Testis (tissue), 5 donors: Measurements from ENCODE around the gene GTPBP6. TPM values are rescaled to one million over a fixed set of nuclear protein-coding genes. Genes with fewer than 3 reads are reported as not detected.

Experiments used
- DNase-seq: peaks from one replicate; pipeline ENCODE4 v3.0.0-alpha.2; 2019
- H3K27ac ChIP-seq, 2 donors: fragments of 200-600 bp; sonication (generic); one replicate each; pipeline ENCODE4 v1.5.1; 2019
- H3K27me3 ChIP-seq: fragments of 200-600 bp; sonication (generic); one replicate; pipeline ENCODE4 v1.5.1; 2019
- H3K36me3 ChIP-seq: fragments of 200-600 bp; sonication (generic); one replicate; pipeline ENCODE4 v1.5.1; 2017; ENCODE audit warnings: low read depth; ENCODE audit errors: missing control alignments
- H3K4me1 ChIP-seq: fragments of 200-600 bp; sonication (generic); one replicate; pipeline ENCODE4 v1.5.1; 2019
- H3K4me3 ChIP-seq, 2 donors: fragments of 200-600 bp; sonication (generic); one replicate each; pipeline ENCODE4 v1.5.1; 2017 to 2019
- H3K9me3 ChIP-seq: fragments of 200-600 bp; sonication (generic); one replicate; pipeline ENCODE4 v1.5.1; 2017
- CTCF ChIP-seq, 3 experiments: fragments of 450-650 bp in 2 of 3; fragments of 200-600 bp in 1 of 3; sonication (generic) in 1 of 3; IDR thresholded peaks; one replicate each; pipeline ENCODE4 v1.5.1; 2016 to 2019; ENCODE audit warnings: antibody characterized with exemption in 3 of 3, mild to moderate bottlenecking in 2 of 3, moderate library complexity in 1 of 3
- POLR2A ChIP-seq: fragments of 450-650 bp; IDR thresholded peaks from one replicate; pipeline ENCODE4 v1.6.1; 2017; ENCODE audit warnings: antibody characterized with exemption, mild to moderate bottlenecking, moderate library complexity
- WGBS, 2 donors: methylation state at CpG; one replicate each; pipeline ENCODE4 v1.1.5; 2018; 5-methylcytosine and 5-hydroxymethylcytosine counted together
- intact Hi-C: fragments of 100-400 bp; cut with DNase I; formaldehyde crosslinking; loops from one replicate; pipeline ENCODE4 v1.15.1; 2023; ENCODE audit warnings: low total_unique reads
- long read RNA-seq, 2 donors: transcript quantifications; one replicate each; lab custom pipeline, GENCODE V29; 2026
- polyA plus RNA-seq: library from polyadenylated mRNA; stranded (reverse); fragments of 350-450 nt; fragmentation: Illumina TruSeq; extraction: RNeasy Lipid Tissue Mini Kit (QIAGEN cat#74804); gene quantifications from one replicate; pipeline ENCODE4 v1.2.3, GENCODE V29; 2014; ENCODE audit warnings: low read depth, low replicate concordance; ENCODE audit not compliant: insufficient read depth
- total RNA-seq, 2 donors: library from RNA; depleted of rRNA; stranded (reverse); fragments of >200 nt; gene quantifications; one replicate each; pipeline ENCODE4 v1.2.3, GENCODE V29; 2016

GTPBP6 gene
- total RNA-seq (10 to 100 TPM; 43.8 to 74.3 TPM), polyA plus RNA-seq (38.0 TPM)
- long read RNA-seq, donor 1, transcript GTPBP6-201 (10 exons, 1,907 nt), result major isoform, 15 of 16 reads
- long read RNA-seq, donor 1, partial matches to known transcripts, result 0 of 16 reads
- long read RNA-seq, donor 1, other reads (novel, unspliced or antisense), result 0 of 16 reads
- long read RNA-seq, donor 2, transcript GTPBP6-201 (10 exons, 1,907 nt), result major isoform, 11 of 14 reads
- long read RNA-seq, donor 2, partial matches to known transcripts, result 0 of 14 reads
- long read RNA-seq, donor 2, other reads (novel, unspliced or antisense), result 0 of 14 reads

GRCh38 chrX:318739-319578 is at the start of gene GTPBP6:
GTPBP6 (minus strand) TSS chrX:318796; CDS start chrX:318787, 9 bp downstream.
- Histone ChIP-seq H3K27me3 (no peaks in the 10 kb centered on the region), H3K4me3 (peak within 1 kb of the TSS; percentile 79 to 93), H3K4me1 (peaks cover 17% of the 10 kb centered on the region), H3K9me3 (no peaks in the 10 kb centered on the region), H3K27ac (peak within 1 kb of the TSS; percentile 88 to 97), H3K36me3 (no peaks in the 10 kb centered on the region)
- TF ChIP-seq CTCF (IDR thresholded peaks at IDR 0.05) (peak in 1 of 3 experiments; percentile 32), POLR2A (peak; percentile 6)
- intact Hi-C loops, result no loop called here
- WGBS, 2 donors, result 1% methylated on average over 74 of the region's 97 CpGs; no CpG with 5 or more reads in 1 of the 2 donors
- peak; percentile 100 for DNase-seq

GRCh38 chrX:367866-368265 is 49.3 kb upstream of the GTPBP6 start:
- no peaks in the 10 kb centered on the region for H3K4me1 ChIP-seq
- H3K36me3 ChIP-seq, result no peaks in the 10 kb centered on the region
- WGBS, 2 donors, result 79 to 83% methylated on average over 12 to 15 of the region's 17 CpGs
- H3K27me3 ChIP-seq, result no peaks in the 10 kb centered on the region
- no peak for DNase-seq
- H3K4me3 ChIP-seq, result no peak overlapping the region
- TF ChIP-seq POLR2A (no peak), CTCF (IDR thresholded peaks at IDR 0.05) (no peak)
- no peak overlapping the region for H3K27ac ChIP-seq
- intact Hi-C loops, result no loop called here
- H3K9me3 ChIP-seq, result no peaks in the 10 kb centered on the region

- no peak overlapping the region for H3K27ac ChIP-seq
- no peaks in the 10 kb centered on the region for H3K4me1 ChIP-seq
- no peak for DNase-seq
- TF ChIP-seq POLR2A, result no peak
- no peak for TF ChIP-seq CTCF (IDR thresholded peaks at IDR 0.05)
- no peaks in the 10 kb centered on the region for H3K9me3 ChIP-seq
- no peaks in the 10 kb centered on the region for H3K27me3 ChIP-seq
- 91 to 93% methylated on average over 16 of the region's 16 CpGs for WGBS, 2 donors
- no peaks in the 10 kb centered on the region for H3K36me3 ChIP-seq
- no peak overlapping the region for H3K4me3 ChIP-seq
- intact Hi-C loops, result no loop called here
Measured at GRCh38 chrX:367349-367748, 48.8 kb upstream of the GTPBP6 start.

GRCh38 chrX:363621-364375 is 45.2 kb upstream of the GTPBP6 start:
- no peaks in the 10 kb centered on the region for H3K27me3 ChIP-seq
- no peaks in the 10 kb centered on the region for H3K9me3 ChIP-seq
- H3K27ac ChIP-seq, result no peak overlapping the region
- 93 to 97% methylated on average over 21 to 37 of the region's 37 CpGs for WGBS, 2 donors
- intact Hi-C loops, result no loop called here
- no peak for TF ChIP-seq POLR2A
- TF ChIP-seq CTCF (IDR thresholded peaks at IDR 0.05), result no peak
- H3K4me3 ChIP-seq, result no peak overlapping the region
- no peaks in the 10 kb centered on the region for H3K36me3 ChIP-seq
- DNase-seq, result no peak
- H3K4me1 ChIP-seq, result no peaks in the 10 kb centered on the region
